OCI-LY1 (cell line): ENCODE results near the gene TRPC4.

Experiments used
- CTCF ChIP-seq: fragments of 200-600 bp; sonication (generic), shearing (Covaris generic); IDR thresholded peaks from 2 replicates; pipeline ENCODE4 v1.5.1; 2017; ENCODE audit warnings: mild to moderate bottlenecking, antibody characterized with exemption, low read length, moderate library complexity, mixed read lengths
- EZH2 ChIP-seq: fragments of 200-600 bp; sonication (generic), shearing (Covaris generic); IDR thresholded peaks from 2 replicates; pipeline ENCODE4 v1.8.0; 2017; ENCODE audit warnings: borderline replicate concordance, mixed run types, mild to moderate bottlenecking, antibody characterized with exemption, low read length, moderate library complexity, mixed read lengths

GRCh38 chr13:37640499-37640898 is 229.1 kb downstream of the TRPC4 start:
- TF ChIP-seq CTCF = no peak
- no peak for TF ChIP-seq EZH2
